GM12865 (cell line): Measurements from ENCODE around the gene FOXN3.
A peak's percentile ranks its signal among the peaks of the same experiment; 100 is the strongest.

Experiments used
- DNase-seq: peaks from one replicate; pipeline ENCODE4 v3.0.0; 2010; ENCODE audit warnings: low read depth
- H3K4me3 ChIP-seq: 2 replicates; pipeline ENCODE4 v1.5.1; 2011; ENCODE audit warnings: mild to moderate bottlenecking, low read depth, low read length, control low read depth
- CTCF ChIP-seq: IDR thresholded peaks from 2 replicates; pipeline ENCODE4 v1.5.1; 2011; ENCODE audit warnings: low read length, control low read depth, low read depth, inconsistent platforms; ENCODE audit not compliant: insufficient read depth; ENCODE audit errors: missing control alignments

Gene FOXN3

DNA sequence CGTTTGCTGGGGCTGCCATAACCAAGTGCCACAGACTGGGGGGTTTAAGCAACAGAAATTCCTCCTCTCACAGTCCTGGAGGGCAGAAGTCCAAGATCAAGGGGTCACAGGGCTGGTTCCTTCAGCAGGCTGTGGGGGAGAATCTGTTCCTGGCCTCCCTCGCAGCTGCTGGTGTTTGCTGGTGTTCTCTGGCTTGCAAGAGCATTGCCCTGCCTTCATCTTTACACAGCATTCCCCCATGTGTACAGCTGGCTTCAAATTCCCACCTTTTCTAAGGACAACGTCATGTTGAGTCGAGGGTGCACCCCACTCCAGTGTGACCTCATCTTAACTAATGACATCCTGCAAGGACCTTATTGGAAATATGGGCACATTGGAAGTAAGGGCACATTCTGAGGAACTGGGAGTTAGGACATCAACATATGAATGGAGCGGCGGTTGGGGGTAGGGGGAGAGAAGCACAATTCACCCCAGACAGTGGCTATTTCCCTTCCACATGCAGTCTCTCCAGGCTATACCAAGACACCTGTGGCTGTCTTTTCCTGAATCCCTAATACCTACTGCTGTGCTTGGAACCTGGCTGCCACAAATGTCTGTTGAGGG lies 123.6 kb downstream of the FOXN3 start:
- no peak for DNase-seq
- no peak for TF ChIP-seq CTCF
- H3K4me3 ChIP-seq: no peak overlapping the region

- DNase-seq: no peak
- H3K4me3 ChIP-seq: no peak overlapping the region
- no peak for TF ChIP-seq CTCF
These were observed 124.3 kb downstream of the FOXN3 start for GRCh38 chr14:89292579-89293313.

GRCh38 chr14:89291351-89291940 lies 125.6 kb downstream of the FOXN3 start:
- DNase-seq: no peak
- no peak overlapping the region for H3K4me3 ChIP-seq
- no peak for TF ChIP-seq CTCF

GRCh38 chr14:89290813-89291212 lies 126.2 kb downstream of the FOXN3 start:
- peak; percentile 54 for DNase-seq
- TF ChIP-seq CTCF: no peak
- no peak overlapping the region for H3K4me3 ChIP-seq

DNA sequence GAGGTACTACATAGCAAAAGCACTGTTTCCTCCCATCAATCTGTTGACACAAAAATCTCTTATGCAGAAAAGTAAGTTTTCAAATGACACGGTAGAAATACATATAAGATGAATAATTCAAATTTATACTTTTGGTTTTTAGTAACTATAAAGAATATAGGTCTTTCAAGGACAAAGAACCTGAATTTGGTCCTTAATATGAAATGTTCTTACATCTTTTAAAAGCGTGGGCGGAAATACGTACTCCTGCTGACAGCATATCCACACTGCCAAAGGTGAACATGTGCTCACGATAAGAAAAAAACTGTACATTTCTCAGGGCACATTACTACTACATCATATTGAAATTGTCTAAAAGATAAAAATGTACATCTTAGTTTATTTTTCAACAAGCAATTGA lies 127.6 kb downstream of the FOXN3 start:
- TF ChIP-seq CTCF: no peak
- no peak for DNase-seq
- no peak overlapping the region for H3K4me3 ChIP-seq

DNA sequence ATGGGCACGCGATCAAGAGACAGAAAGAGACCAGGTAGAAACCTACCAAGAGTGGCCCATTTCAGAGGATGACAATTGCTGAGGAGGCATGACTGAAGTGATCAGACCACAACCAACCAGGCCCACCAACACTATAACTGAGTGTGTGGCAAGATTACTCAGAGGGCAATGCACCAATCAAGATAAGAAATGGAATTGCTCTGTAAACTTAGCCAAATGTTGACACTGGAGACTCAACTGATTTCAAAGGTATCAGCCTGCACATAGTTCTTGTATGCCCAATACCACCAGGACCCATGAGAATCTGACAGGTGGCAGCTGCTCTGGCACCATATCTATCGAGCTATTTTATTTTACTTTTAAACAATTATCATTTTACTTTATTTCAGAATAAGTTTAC lies 128.9 kb downstream of the FOXN3 start:
- TF ChIP-seq CTCF: no peak
- no peak overlapping the region for H3K4me3 ChIP-seq
- no peak for DNase-seq
